Measurements from ENCODE around the gene MEA1.
A peak's percentile ranks its signal among the peaks of the same experiment; 100 is the strongest.
"Not testable (repeated sequence)": the region's sequence is repeated elsewhere in the genome, so short reads cannot be mapped to it uniquely, and the experiment has no call there.

Gene MEA1

DNA sequence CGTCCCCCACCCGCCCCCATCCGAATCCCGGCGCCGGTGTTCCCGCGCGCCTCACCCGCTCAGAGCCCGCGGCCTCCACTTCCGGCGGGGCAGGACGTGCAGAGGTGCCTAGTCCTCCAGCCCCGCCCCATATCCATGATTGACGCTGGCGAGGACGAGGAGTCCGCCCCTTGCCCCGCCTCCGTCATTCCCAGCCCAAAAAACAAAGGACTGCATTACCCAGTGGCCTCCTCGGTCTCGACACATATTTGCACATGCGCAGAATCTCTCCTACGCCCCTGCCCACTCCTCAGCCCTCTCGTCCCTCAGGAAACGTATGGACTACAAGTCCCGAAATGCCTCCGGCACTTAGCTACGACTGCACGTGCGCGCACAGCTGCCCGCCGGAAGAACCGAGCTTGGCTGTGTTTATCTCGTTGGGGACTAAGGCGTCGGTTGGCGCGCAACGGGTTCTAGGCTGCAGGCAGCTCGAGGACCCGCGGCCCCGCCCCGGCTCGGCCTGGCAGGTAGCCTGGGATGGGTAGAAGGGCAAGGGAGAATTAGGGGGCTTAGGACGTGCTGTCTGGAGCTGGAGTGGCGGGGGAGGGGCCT, at the start of gene MEA1, which contains the start of gene KLHDC3:
Gene MEA1, minus strand, starts transcription at position 104 of the 591 bp plus-strand sequence. CDS start 133 bp downstream, outside the sequence.
Gene KLHDC3, plus strand, starts transcription at position 407 of the 591 bp plus-strand sequence. CDS start 2,944 bp downstream, outside the sequence.
- FAIRE-seq, result peak; percentile 98

DNA sequence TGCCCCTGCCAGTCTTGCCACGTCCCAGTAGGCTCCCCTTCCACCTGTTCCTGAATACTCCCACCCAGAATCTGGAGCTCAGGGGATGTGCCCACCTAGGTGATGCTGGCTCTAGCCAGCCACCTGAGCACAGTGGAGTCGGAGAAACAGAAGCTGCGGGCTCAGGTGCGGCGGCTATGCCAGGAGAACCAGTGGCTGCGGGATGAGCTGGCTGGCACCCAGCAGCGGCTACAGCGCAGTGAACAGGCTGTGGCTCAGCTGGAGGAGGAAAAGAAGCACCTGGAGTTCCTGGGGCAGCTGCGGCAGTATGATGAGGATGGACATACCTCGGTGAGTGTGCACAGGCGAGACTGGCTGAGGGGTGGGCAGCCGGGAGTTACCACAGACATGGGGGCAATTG, 49.1 kb upstream of the MEA1 start:
- no peak for FAIRE-seq

DNA sequence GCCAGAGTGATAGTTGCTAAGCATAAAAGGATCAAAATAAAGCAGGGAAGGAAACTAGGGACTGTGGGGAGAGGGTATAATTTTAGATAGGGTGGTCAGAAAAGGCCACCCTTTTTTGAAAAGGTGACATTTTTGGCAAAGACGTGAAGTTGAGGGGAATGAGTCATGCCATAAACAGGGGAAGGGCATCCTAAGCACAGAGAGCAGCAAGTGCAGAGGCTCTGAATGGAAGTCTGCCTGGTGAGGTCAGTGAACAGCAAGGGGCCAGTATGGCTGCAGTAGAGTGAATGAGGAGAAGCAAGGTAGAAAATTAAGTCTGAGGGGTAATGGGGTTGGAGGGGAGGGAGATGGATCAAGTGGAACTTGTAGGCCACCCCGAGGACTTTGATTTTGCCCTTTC, 48.1 kb upstream of the MEA1 start:
- no peak for FAIRE-seq

DNA sequence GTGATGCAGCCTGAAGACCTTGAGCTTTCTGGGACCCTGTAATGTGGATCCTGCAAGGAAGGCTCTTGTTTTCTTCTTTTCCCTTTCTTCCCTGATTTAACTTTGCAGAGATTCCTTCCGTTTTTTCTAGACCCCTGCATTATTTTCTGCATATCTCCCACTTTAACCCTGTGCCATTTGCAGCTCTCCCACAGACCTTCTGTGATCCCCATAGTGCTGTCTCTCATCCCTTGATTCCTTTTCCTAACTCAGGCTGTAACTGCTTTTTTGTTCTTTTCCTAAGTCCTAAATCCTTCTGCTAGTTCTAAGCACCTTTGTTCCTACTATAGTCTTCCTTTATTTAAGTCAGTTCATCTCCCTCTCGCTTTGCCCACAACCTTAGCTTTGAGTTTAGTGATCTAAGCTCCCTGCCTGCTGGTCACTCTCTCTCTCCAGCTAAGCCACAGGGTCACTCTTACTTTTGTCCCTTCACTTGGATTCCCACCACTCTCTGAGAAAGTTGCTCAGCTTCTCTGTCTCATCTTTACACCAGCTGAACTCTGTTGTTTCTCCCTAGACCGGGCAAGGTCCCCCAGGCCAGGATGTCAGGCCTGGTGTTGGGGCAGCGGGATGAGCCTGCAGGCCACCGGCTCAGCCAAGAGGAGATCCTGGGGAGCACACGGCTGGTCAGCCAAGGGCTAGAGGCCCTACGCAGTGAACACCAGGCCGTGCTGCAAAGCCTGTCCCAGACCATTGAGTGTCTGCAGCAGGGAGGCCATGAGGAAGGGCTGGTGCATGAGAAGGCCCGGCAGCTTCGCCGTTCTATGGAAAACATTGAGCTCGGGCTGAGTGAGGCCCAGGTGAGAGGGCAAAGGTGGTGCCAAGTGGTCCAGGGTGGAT, 47.2 kb upstream of the MEA1 start:
- FAIRE-seq, result no peak

DNA sequence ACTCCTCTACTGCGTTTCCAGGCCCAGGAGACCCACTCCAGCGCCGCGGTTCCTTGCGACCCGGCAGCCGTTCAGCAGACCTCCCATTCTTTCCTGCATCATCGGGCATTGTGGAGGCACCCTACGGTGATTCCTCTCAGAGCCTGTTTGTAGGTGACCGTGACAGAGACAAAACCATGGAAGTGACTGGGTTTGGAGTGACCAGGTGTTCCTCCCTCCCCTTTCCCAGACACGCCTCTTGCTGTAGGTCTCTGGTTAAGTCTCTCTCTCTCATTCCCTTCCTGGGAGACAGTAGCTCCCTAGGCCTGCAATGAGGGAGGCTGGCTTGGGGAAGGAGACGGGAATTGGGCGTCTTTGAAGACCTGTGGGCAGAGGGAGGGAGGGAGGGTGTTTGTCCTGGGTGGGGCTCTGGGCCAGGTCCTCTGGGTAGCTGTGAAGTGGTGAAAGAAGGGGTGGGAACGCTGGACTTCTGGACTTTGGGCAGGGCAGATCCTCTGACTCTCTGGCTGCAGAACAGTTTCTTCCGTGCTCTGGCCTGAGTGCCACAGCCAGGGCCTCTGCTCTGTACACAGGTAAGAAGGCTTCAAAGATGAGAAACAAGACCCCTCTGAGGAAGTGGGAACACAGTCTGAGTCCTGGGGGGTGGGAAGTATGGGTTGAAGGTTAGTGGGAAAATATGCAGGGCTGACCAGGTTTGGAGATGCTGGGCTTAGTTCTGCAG, 46.4 kb upstream of the MEA1 start:
- no peak for FAIRE-seq

DNA sequence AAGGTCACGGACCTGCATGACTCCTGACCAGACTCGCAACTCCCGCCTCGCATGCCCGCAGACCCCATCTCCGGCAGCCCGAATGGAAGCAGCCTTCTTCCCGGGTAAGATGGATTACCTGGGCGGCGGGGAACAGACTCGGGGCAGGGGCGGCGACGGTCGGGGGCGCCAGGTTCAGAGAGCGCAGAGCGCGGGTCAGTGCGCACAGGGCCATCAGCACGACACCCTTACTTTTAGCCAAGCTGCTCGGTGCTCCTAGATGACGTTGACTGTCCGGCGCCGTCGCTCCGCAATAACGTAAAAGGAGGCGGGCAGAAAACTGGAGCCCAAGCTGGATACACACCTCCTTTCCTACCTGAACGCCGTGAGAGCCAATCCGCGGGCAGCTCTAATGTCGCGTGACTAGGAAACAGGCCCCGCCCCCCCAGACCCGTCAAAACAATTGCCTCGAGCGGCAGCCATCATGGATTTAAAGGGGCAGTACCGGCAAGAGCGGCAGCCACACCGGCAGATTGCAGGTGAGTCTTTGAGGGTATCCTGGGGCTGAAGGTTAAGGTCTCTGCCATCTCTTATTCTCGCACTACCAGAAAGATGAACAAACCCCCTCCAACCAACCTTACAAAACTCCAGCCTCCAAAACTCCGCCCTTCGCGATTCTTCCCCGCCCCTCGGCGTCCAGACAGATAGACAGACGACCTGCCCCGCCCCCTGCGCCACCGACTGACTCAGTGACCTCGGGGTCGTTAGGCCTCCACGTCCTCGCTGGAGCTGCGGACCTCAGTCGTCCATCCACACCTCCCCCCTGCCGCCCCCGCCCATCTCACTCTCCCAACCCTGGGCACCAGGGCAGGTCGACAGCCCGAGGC, 45.7 kb upstream of the MEA1 start, which contains the start of the genes KLC4 and MRPL2:
Gene KLC4, plus strand, starts transcription at position 464 of the 866 bp plus-strand sequence. CDS start 1,705 bp downstream, outside the sequence.
Gene MRPL2, minus strand, starts transcription at position 267 of the 866 bp plus-strand sequence. Its CDS starts 53 bp downstream, at position 214.
- peak; percentile 79 for FAIRE-seq

DNA sequence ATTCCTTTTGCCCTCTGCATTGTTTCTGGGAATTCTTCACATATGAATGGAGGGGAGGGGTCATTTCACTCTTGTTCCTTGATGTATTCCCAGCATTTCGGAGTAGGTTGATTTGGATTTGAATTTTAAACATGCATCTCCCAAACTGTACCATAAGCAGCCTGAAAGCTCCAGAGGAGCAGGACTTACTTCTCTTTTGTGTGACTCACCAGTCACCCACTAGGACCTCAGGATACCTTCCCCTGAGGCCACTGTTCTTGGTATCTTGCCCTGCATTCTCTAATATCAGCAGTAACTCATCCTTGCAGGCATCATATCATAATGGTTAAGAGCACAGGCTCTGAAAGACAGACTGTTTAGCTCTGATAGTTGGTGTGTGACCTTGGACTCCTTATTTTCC, 44.8 kb upstream of the MEA1 start:
- FAIRE-seq, result no peak

DNA sequence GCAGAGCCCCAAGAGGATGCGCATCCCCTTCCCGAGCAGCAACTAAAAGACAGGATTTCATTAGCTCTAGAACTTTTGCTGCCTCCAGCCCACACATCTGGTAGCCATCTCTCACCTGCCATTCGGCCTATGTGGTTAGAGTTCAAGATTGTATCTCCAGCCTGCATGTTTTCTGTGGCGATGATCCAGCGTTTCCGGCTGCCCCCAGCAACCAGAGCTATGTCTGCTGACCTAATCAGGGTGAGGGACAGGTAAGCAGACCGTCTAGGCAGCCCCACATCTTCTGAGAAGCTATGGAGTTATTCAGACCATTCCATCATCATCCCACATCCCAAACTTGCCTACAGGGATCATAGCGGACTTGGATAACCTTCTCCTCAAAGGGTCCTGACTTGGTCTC, 42.2 kb upstream of the MEA1 start:
- no peak for FAIRE-seq

DNA sequence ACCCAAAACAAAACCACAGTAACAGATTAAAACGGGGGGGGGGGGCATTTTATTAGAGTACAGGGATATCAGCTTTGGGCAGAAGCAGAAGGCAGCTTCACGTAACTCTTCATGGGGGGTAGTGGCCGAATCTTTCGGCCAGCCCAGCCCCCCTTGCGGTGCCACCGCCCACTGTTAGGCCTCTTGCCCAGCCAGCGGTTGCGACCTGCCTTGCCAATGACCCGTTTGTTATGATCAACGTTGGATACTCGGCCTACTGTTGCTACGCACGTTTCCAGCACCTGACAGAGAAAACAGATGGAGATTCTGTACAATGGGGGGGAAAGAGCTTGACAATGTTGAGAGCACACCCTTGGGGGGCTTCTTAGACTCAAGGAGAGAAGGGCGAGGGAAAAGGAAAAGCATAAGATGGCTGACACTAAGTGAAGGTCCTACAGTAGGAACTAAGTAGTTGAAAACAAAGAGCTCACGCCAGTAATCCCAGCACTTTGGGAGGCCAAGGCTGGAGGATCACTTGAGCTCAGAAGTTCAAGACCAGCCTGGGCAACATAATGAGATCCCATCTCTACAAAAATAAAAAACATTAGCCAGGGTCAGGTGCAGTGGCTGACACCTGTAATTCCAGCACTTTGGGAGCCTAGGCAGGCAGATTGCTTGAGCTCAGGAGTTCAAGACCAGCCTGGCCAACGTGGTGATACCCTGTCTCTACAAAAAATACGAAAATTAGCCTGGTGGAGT, 40.6 kb upstream of the MEA1 start:
- FAIRE-seq, result no peak

DNA sequence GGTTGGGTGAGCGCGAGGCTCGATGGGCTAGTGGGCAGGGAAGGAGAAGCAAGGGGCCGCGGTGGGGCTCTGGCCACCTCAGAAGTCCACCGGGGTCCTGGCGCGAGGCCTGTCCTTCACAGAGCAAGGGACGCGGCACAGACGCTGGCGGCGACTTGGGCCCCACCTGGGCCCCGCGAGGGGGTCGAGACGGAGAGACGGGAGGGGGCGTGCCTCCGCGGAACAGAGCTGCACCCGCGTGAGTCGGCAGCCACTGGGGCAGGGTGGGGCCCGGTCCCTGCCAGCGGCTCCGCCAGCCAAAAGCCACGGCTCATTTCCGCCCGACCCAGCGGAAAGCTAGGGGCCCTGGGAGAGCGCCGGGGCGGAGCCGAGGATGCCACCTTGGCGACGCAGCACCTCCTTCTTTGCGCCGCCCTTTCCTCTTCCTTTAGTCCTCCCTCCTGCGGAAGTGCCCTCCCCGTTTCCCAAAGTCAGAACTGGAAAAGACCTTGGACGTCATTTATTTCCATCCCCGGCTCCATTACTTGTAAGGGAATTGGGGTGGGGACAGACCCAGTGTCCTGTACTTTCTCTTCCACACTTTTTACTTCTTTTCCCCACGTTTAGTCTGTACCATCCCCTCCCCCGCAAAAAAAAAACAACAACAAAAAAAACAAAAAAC, 39.9 kb upstream of the MEA1 start, which contains the start of gene CUL7:
Gene CUL7, minus strand, starts transcription at position 307 of the 661 bp plus-strand sequence. CDS start 1,063 bp downstream, outside the sequence.
- FAIRE-seq, result peak; percentile 93

DNA sequence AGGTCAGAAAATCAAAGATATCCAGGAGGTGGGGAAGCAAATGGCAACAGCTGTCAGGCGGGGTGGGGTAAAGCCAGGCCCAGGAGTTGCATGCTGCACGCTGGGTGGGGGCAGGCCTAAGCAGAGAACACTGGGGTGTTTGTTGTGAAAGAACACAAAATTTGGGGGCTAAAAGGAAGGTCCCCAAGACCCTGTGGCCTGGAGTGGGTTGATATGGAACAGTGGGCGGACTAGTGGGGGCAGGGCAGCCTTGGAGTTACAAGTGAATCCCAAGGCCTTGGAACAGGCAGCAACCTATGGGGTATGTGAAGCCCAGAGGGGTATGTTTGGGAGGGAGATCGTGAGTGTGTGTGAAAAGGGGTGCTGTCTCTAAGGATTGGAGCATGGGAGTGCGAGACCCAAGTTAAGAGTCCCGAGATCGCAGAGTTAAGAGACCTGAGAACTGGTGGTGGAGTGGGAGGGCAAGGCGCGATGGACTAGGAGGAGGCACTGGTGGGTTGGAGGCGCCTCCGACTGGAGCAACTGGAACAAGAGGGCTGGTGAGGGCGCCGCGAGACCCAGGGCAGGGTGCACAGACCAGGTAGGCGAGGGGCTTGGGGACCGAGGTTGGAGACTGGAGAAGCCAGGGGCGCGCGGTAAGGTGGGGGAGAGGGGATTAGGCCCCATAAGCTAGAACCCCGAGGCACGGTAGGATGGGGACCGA, 39.2 kb upstream of the MEA1 start:
- FAIRE-seq, result no peak

DNA sequence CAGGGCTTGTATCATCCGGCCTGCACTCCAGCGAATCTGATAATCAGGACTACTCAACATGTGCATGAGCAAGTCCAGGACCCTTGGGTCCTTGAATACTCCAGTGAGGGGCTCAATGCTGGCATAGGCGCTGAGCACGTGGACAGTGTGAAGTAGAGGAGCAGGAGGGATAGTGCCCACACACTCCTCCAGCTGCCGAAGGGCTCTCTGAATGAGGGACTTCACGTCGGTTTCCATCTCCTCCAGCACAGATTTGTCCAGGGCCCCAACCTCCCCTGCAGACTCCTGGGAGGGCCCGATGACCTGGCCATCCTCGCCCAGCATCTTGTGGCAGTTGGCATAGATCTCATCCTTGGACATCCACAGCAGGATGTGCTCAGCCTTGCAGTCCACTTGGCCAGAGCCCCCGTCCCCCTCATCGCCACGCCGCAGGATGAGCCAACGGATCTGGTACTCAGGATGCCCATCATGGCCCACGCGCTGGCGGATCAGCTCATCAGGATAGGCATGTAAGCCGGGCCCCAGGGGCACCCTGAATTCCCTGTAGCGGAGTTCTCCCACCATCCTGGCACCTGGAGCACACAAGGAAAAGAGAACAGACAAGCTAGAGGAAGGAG, 38.6 kb upstream of the MEA1 start:
- no peak for FAIRE-seq

DNA sequence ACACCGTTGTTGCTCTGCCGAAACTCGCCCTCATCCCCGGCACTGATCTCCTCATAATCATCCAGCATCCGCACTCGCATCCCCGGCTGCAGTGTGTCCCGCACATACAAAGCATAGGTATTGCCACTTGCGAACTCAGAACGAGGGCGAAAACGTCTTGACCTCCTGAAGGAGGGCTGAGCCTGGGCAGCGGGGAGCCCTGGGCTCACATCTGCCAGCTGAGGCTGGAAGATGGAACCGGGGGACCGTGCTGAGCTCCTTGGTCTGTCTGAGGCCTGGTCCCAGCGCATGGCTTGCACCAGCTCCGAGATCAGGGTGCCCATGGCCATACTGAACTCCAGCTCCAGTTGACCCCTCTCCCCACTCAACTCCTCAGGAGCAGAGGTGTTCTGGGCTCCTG, 37.2 kb upstream of the MEA1 start:
- FAIRE-seq, result no peak

DNA sequence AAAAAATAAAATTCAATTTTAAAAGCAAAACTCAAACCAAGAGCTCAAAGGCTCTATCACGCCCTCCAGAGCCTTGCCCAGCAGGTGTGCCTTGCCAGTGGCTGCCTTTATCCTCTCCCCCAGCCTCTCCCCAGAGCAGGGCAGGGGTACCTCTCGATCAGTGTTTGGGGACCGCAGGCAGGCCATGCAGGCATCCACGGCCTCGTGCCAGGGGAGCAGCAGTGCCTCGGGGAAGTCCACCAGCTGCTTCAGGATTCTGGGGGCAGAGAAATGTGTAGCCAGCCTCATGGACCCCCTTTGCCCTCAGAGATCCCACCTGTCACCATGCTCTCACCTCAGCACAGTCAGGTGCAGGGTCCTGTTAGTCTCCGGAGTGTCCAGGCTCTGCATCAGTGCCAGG, 34.3 kb upstream of the MEA1 start:
- FAIRE-seq, result no peak

DNA sequence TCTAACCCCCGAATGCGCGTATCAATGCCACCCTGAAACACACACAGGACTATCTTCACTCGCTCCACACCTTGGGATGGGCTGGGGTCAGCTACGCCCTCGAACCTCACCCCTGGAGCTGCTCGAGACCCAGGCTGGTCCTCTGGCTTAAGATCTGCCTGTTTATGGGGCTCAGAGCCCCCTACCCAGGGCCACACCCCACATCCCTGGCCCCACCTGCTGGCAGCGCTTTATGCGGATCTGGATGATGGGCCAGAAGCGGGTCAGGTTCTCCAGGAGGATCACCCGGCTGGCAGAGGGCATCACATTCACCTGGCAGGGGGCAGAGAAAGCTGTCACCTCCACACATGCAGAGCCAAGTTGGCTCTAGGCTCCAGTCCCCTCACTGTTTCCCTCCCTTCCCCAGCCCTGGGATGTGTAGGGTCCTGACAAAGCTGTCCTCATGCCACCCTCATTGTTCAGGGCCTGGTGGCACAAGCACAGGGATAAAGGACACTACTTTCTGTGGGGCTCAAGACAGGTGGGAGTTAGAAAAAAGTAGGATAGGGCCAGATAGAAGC, 31.7 kb upstream of the MEA1 start:
- FAIRE-seq, result no peak

DNA sequence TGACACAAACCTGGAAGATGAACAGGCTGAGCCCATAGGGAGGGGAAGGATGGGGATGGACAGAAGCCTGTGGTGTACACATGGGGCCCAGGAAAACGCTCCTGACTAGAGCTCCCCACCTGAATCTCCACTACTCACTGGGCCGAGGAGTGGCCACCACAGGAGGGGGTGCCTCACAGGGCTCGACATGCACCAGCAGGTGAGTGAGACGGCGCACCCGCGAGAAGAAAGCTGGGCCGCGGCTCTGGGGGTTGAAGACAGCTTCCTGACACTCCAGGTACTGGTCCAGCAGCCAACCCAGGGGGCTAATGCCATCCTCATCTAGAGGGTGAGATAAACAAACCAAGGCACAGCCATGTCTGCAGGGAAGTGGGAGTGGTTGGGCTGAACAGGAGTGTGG, 29.6 kb upstream of the MEA1 start:
- FAIRE-seq, result no peak

DNA sequence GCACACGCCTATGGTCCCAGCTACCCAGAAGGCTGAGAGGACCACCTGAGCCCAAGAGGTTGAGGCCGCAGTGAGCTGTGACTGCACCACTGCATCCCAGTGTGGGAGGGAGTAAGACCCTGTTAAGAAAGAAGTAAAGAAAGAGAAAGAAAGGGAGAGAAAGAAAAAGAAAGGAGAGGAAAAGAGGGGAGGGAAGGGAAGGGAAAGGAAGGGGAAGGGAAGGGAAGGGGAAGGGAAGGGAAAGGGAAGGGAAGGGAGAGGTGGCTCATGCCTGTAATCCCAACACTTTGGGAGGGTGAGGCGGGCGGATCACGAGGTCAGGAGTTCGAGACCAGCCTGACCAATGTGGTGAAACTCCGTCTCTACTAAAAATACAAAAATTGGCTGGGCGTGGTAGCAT, 27.7 kb upstream of the MEA1 start:
- FAIRE-seq, result not testable (repeated sequence)

DNA sequence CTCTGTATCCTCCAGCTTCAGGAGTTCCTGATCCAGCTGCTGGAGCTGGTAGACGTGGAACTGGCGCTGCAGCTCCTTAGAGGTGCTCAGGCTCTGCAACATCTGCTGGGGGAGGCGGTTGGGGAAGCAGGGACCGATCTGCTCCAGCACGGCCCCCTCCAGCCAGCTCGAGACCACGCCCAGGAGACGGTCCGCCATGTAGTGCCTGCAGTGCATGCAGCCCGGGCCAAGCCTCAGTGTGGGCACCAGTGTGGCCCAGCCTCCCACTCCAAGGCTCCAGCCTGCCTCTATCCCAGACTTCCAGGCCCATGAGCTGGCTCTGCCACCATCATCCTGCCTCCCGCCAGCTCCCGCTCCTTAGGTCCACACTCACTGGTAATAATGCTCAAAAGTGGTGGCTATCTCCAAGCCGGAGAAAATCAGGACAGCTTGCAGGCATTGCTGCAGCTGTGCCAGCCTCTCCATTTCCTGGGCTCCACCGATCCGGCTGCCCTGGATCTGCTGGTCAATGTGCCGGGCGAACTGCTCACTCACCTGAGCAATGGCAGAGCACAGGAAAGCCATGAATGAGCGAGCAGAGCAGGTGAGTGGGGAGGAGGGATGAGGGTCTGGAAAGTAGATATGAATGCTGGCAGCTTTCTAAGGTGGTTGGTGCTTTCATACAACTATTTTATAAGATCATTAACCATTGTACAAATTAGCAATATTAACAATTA, 27.0 kb upstream of the MEA1 start:
- FAIRE-seq, result no peak

DNA sequence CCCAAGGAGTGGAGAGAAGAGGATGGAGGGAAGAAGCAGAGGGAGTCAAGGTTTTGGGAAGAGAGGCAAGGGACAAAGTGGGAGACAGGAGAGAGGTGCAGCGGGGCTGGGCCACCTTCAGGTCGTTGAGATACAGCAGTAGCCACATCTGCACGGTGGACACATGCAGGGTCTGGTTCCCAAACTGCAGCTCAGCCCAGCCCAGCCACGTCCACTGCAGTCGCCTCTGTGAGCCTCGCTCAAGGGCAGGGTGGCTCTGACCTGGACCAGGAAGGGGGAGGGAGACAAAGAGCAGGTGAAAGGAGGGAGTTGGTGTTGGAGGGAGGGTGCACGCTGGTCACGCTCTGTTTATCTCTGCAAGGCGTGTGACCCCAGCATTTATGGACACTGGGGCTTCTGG, 25.0 kb upstream of the MEA1 start:
- no peak for FAIRE-seq

All from A204.1 (cell line).